Measurements from ENCODE around the gene EXOC3L2.

Gene EXOC3L2

GRCh38 chr19:45217957-45218334 is 27.3 kb downstream of the EXOC3L2 start:
- DNase-seq, result no peak

GRCh38 chr19:45217193-45217956 is 27.8 kb downstream of the EXOC3L2 start:
- no peak for DNase-seq

GRCh38 chr19:45216667-45217066 is 28.5 kb downstream of the EXOC3L2 start:
- DNase-seq, result no peak

- no peak for DNase-seq
Measured at GRCh38 chr19:45215391-45216191, 29.6 kb downstream of the EXOC3L2 start.

GRCh38 chr19:45213031-45213430 is 32.2 kb downstream of the EXOC3L2 start:
- DNase-seq, result no peak

GRCh38 chr19:45211751-45212381 is 33.3 kb downstream of the EXOC3L2 start:
- DNase-seq, result peak; percentile 66

GRCh38 chr19:45206328-45206727 is 38.9 kb downstream of the EXOC3L2 start:
- DNase-seq, result no peak

GRCh38 chr19:45205810-45206209 is 39.4 kb downstream of the EXOC3L2 start:
- DNase-seq, result no peak

- DNase-seq, result no peak
Measured at GRCh38 chr19:45202637-45203036, 42.6 kb downstream of the EXOC3L2 start.

GRCh38 chr19:45200568-45200967 is 44.6 kb downstream of the EXOC3L2 start:
- DNase-seq, result peak; percentile 23

GRCh38 chr19:45195764-45196163 is 49.4 kb downstream of the EXOC3L2 start:
- no peak for DNase-seq

- DNase-seq, result no peak
Measured at GRCh38 chr19:45191375-45191774, 53.8 kb downstream of the EXOC3L2 start.

GRCh38 chr19:45189971-45190370 is 55.2 kb downstream of the EXOC3L2 start:
- no peak for DNase-seq

- DNase-seq, result no peak
Measured at GRCh38 chr19:45187421-45188100, 57.6 kb downstream of the EXOC3L2 start.

GRCh38 chr19:45186509-45187334 is 58.5 kb downstream of the EXOC3L2 start:
- DNase-seq, result no peak

- no peak for DNase-seq
Measured at GRCh38 chr19:45184115-45184514, 61.1 kb downstream of the EXOC3L2 start.

- DNase-seq, result peak; percentile 15
Measured at GRCh38 chr19:45182758-45183157, 62.4 kb downstream of the EXOC3L2 start.

- DNase-seq, result no peak
Measured at GRCh38 chr19:45180936-45181335, 64.3 kb downstream of the EXOC3L2 start.

- DNase-seq, result no peak
Measured at GRCh38 chr19:45179892-45180370, 65.3 kb downstream of the EXOC3L2 start.

GRCh38 chr19:45179072-45179891 is 65.9 kb downstream of the EXOC3L2 start:
- no peak for DNase-seq

Measured in NCI-H226 (cell line).